Neutrophil (primary cell): ENCODE measurements around the gene STAT5A.

ENCODE experiments used
- H3K27ac ChIP-seq: fragments of 200-600 bp; sonication (generic); 2 replicates; pipeline ENCODE4 v1.5.1; 2016; ENCODE audit warnings: mild to moderate bottlenecking, moderate library complexity
- H3K27me3 ChIP-seq: fragments of 200-600 bp; sonication (generic); 2 replicates; pipeline ENCODE4 v1.6.0; 2016; ENCODE audit warnings: mild to moderate bottlenecking
- H3K36me3 ChIP-seq: fragments of 200-600 bp; sonication (generic); 2 replicates; pipeline ENCODE4 v1.5.1; 2017
- H3K4me1 ChIP-seq, 2 experiments: fragments of 200-600 bp in 1 of 2; sonication (generic) in 1 of 2; 1 replicate in 1 of 2; 2 replicates in 1 of 2; pipeline versions ENCODE4 v1.5.1 to v1.6.1; 2013 to 2016; ENCODE audit warnings: low read depth in 1 of 2, low read length in 1 of 2, mild to moderate bottlenecking in 1 of 2, moderate library complexity in 1 of 2; ENCODE audit not compliant: control insufficient read depth in 1 of 2, insufficient read depth in 1 of 2
- H3K4me3 ChIP-seq, 2 experiments: fragments of 200-600 bp in 1 of 2; sonication (generic) in 1 of 2; 1 replicate in 1 of 2; 2 replicates in 1 of 2; pipeline ENCODE4 v1.5.1; 2013 to 2016; ENCODE audit warnings: low read depth in 1 of 2, low read length in 1 of 2, mild to moderate bottlenecking in 1 of 2, moderate library complexity in 1 of 2
- H3K9me3 ChIP-seq: fragments of 200-600 bp; sonication (generic); 2 replicates; pipeline ENCODE4 v1.5.1; 2016
- TF ChIP-seq, protein P1 (sequence below): fragments of 200-600 bp; sonication (generic); IDR thresholded peaks from 2 replicates; pipeline ENCODE4 v1.5.1; 2016; ENCODE audit warnings: antibody characterized with exemption

The STAT5A gene

DNA sequence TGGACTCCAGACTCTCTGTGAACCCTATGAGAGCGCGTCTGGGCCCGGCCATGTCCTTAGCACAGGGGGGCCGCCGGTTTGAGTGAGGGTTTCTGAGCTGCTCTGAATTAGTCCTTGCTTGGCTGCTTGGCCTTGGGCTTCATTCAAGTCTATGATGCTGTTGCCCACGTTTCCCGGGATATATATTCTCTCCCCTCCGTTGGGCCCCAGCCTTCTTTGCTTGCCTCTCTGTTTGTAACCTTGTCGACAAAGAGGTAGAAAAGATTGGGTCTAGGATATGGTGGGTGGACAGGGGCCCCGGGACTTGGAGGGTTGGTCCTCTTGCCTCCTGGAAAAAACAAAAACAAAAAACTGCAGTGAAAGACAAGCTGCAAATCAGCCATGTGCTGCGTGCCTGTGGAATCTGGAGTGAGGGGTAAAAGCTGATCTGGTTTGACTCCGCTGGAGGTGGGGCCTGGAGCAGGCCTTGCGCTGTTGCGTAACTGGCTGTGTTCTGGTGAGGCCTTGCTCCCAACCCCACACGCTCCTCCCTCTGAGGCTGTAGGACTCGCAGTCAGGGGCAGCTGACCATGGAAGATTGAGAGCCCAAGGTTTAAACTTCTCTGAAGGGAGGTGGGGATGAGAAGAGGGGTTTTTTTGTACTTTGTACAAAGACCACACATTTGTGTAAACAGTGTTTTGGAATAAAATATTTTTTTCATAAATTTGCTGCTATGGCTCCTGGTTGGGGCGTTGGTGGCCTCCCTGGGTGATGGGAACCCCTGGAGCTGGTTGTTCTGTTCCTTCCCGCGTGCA, 23.1 kb downstream of the STAT5A start:
- H3K36me3 ChIP-seq: peaks cover 100% of the 10 kb centered on the region
- TF ChIP-seq, protein P1, sequence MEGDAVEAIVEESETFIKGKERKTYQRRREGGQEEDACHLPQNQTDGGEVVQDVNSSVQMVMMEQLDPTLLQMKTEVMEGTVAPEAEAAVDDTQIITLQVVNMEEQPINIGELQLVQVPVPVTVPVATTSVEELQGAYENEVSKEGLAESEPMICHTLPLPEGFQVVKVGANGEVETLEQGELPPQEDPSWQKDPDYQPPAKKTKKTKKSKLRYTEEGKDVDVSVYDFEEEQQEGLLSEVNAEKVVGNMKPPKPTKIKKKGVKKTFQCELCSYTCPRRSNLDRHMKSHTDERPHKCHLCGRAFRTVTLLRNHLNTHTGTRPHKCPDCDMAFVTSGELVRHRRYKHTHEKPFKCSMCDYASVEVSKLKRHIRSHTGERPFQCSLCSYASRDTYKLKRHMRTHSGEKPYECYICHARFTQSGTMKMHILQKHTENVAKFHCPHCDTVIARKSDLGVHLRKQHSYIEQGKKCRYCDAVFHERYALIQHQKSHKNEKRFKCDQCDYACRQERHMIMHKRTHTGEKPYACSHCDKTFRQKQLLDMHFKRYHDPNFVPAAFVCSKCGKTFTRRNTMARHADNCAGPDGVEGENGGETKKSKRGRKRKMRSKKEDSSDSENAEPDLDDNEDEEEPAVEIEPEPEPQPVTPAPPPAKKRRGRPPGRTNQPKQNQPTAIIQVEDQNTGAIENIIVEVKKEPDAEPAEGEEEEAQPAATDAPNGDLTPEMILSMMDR: no peak
- no peak overlapping the region for H3K4me3 ChIP-seq
- peak overlapping the region; percentile 72 for H3K27ac ChIP-seq
- peaks cover 20 to 25% of the 10 kb centered on the region in 2 experiments for H3K4me1 ChIP-seq
- H3K9me3 ChIP-seq: no peaks in the 10 kb centered on the region
- no peaks in the 10 kb centered on the region for H3K27me3 ChIP-seq

- TF ChIP-seq, protein P1: no peak
- Histone ChIP-seq H3K4me3 (no peak overlapping the region), H3K4me1 (peaks cover 20 to 25% of the 10 kb centered on the region in 2 experiments), H3K27me3 (no peaks in the 10 kb centered on the region), H3K36me3 (peaks cover 100% of the 10 kb centered on the region), H3K27ac (peak overlapping the region; percentile 72), H3K9me3 (no peaks in the 10 kb centered on the region)
Measured at GRCh38 chr17:42312035-42312284, 23.7 kb downstream of the STAT5A start.

DNA sequence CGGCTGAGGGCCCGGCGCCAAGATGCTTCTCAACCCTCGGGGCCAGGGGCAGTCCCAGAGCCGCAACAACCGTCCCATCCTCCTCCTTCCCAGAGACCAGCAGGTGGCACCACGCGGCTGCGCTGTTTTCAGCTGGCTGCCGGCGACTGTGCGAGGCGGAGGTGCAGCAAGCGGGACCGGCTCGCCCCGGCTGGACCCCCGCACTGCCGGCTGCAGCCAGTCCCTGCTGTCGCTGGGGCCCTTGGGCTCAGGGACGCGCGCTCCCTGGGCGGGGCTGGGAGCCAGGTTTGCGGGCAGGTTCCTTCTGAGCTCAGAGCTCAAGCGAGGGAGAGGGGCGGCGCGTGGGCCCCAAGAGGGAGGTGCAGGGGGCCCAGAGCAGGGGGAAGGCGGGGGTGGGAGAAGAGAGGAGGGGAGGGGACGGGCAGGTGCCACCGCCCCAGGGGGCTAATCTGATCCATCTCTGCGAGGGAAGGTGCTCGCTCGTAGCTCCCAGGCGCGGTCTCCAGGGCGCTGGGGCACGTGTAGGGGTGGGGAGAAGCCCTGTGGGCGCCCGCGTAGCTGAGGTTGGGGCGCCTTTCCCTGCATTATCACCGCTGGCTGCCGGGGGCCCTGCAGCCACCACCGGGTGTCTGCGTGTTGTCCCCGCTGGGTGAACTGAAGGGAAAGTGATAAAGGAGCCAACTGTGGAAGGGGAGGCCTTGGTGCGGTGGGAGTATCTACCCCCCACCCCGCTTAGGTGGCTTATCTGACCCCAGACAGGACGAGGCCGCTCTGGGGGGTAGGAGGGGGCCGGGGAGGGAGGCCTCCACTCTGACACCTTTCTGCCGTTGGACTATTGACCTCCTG, 24.2 kb downstream of the STAT5A start:
- H3K27me3 ChIP-seq: no peaks in the 10 kb centered on the region
- no peaks in the 10 kb centered on the region for H3K9me3 ChIP-seq
- TF ChIP-seq, protein P1: no peak
- peaks cover 100% of the 10 kb centered on the region for H3K36me3 ChIP-seq
- H3K27ac ChIP-seq: peak overlapping the region; percentile 72
- H3K4me1 ChIP-seq: peaks cover 20 to 25% of the 10 kb centered on the region in 2 experiments
- no peak overlapping the region for H3K4me3 ChIP-seq

DNA sequence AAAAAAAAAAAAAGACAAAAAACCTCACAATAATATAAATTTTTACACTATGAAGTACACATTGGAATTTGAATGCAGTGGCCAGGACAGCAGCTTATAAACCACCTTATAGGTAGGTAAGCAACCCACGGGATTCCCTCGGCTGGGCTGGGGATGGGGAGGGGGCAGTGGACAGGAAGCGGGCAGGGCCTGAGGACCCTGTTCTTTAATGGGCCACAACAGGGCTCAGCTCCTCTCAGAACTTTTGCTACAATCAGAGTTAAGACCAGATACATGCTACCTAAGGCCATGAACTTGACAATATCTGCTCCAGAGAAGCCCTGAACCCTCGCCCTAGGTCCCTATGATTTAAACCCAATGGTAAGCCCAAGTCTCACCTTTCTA, 25.1 kb downstream of the STAT5A start:
- Histone ChIP-seq H3K4me3 (no peak overlapping the region), H3K27me3 (no peaks in the 10 kb centered on the region), H3K9me3 (no peaks in the 10 kb centered on the region), H3K27ac (no peak overlapping the region), H3K36me3 (peaks cover 100% of the 10 kb centered on the region), H3K4me1 (peaks cover 20 to 25% of the 10 kb centered on the region in 2 experiments)
- TF ChIP-seq, protein P1: no peak

- Histone ChIP-seq H3K9me3 (no peaks in the 10 kb centered on the region), H3K27me3 (no peaks in the 10 kb centered on the region), H3K27ac (peak overlapping the region; percentile 18), H3K4me3 (no peak overlapping the region), H3K36me3 (peaks cover 100% of the 10 kb centered on the region), H3K4me1 (peaks cover 20 to 25% of the 10 kb centered on the region in 2 experiments)
- TF ChIP-seq, protein P1: no peak
Measured at GRCh38 chr17:42313773-42314566, 25.7 kb downstream of the STAT5A start.
